ENCODE data around the gene CES4A. TPM values are rescaled to one million over a fixed set of nuclear protein-coding genes. Genes with fewer than 3 reads are reported as not detected.

CES4A gene
- total and polyA plus RNA-seq, 2 of the 13 experiments (the other 11 are each of a cell fraction or from before 2014, with no cell fraction given), result 0.09 to 0.17 TPM

DNA sequence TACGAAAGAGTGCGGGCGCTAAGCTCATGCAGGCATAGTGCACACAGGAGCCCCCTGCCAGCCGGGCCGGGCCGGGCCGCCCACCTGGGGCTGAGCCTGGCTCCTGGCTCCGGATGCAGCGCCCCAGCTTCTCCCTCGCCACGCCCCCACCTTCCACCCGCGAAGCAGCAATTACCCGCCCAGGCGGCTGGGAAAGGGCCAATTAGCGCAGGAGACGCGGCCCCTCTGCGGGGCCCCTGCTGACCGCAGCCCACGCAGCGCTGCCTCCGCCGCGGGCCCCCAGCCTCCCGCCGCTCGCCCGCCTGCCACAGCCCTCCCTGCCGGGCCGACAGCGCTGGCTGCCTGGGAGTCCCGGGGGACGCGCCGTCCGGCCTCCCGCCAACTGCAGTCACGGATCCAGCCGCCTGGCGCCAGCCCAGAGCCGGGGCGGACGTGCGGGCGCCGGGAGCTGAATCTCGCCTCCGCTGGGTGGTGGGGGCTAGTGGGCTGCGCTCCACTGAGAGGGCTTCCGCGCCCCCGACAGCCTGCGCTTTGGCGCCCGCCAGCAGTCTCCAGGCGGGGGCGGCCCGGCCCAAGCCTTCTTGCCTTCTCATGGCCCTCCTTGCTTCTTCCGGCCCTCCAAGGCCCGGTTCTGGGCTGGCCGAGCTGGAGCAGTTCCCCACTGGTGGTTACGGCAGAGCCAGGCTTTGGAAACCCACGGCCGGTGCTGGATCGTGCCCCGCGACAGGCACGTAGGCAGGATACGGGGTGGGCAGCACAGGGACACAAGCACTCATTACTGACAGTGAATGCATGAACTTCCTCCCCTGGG lies 25.6 kb downstream of the CES4A start (continued):
- TF ChIP-seq, protein P1, sequence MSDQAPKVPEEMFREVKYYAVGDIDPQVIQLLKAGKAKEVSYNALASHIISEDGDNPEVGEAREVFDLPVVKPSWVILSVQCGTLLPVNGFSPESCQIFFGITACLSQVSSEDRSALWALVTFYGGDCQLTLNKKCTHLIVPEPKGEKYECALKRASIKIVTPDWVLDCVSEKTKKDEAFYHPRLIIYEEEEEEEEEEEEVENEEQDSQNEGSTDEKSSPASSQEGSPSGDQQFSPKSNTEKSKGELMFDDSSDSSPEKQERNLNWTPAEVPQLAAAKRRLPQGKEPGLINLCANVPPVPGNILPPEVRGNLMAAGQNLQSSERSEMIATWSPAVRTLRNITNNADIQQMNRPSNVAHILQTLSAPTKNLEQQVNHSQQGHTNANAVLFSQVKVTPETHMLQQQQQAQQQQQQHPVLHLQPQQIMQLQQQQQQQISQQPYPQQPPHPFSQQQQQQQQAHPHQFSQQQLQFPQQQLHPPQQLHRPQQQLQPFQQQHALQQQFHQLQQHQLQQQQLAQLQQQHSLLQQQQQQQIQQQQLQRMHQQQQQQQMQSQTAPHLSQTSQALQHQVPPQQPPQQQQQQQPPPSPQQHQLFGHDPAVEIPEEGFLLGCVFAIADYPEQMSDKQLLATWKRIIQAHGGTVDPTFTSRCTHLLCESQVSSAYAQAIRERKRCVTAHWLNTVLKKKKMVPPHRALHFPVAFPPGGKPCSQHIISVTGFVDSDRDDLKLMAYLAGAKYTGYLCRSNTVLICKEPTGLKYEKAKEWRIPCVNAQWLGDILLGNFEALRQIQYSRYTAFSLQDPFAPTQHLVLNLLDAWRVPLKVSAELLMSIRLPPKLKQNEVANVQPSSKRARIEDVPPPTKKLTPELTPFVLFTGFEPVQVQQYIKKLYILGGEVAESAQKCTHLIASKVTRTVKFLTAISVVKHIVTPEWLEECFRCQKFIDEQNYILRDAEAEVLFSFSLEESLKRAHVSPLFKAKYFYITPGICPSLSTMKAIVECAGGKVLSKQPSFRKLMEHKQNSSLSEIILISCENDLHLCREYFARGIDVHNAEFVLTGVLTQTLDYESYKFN (CRISPR knock-in tag; conservative IDR thresholded peaks at IDR 0.05), result no peak
- TF ChIP-seq ZNF652 (CRISPR knock-in tag; IDR thresholded peaks at IDR 0.05; ENCODE audit: borderline replicate concordance, low read depth) (peak; percentile 64; the same call in 1 of the 2 replicates), HNRNPH1 (optimal IDR thresholded peaks at IDR 0.05; ENCODE audit: low read depth, low read length) (no peak), ZNF563 (CRISPR knock-in tag; IDR thresholded peaks at IDR 0.05) (peak; percentile 74; the same call in 1 of the 2 replicates), HDAC2 (CRISPR knock-in tag; IDR thresholded peaks at IDR 0.05) (0 out of 2 replicates have a peak, but pooled peaks have one; percentile 9), ZSCAN20 (CRISPR knock-in tag; IDR thresholded peaks at IDR 0.05; ENCODE audit: borderline replicate concordance) (peak; percentile 83; the same call in 1 of the 2 replicates), TBX2 (CRISPR knock-in tag; IDR thresholded peaks at IDR 0.05; ENCODE audit: borderline replicate concordance) (peak; percentile 60; the same call in 1 of the 2 replicates), KAT7 (CRISPR knock-in tag; IDR thresholded peaks at IDR 0.05; ENCODE audit: borderline replicate concordance) (no peak), ZNF761 (CRISPR knock-in tag; conservative IDR thresholded peaks at IDR 0.05) (0 out of 2 replicates have a peak, but pooled peaks have one; percentile 17), SP4 (CRISPR knock-in tag; IDR thresholded peaks at IDR 0.05) (peak; percentile 14; the same call in 1 of the 2 replicates), ZNF782 (CRISPR knock-in tag; IDR thresholded peaks at IDR 0.05; ENCODE audit: borderline replicate concordance) (0 out of 2 replicates have a peak, but pooled peaks have one; percentile 54), MTA1 (CRISPR knock-in tag; IDR thresholded peaks at IDR 0.05; ENCODE audit: borderline replicate concordance) (peak; percentile 22; the same call in 1 of the 2 replicates), KLF13 (CRISPR knock-in tag; IDR thresholded peaks at IDR 0.05) (no peak), SKI (IDR thresholded peaks at IDR 0.05; ENCODE audit: partially characterized antibody) (peak; percentile 79), ZSCAN31 (CRISPR knock-in tag; IDR thresholded peaks at IDR 0.05; ENCODE audit: low read depth) (peak; percentile 25; the same call in 1 of the 2 replicates), MXI1 (IDR thresholded peaks at IDR 0.05; ENCODE audit: borderline replicate concordance, low read depth, low read length) (peak; percentile 40; the same call in 1 of the 3 replicates), ZNF44 (CRISPR knock-in tag; IDR thresholded peaks at IDR 0.05) (no peak), IKZF4 (CRISPR knock-in tag; IDR thresholded peaks at IDR 0.05; ENCODE audit: borderline replicate concordance, low read depth, not compliant biosample characterization) (peak; percentile 33), ZNF747 (CRISPR knock-in tag; IDR thresholded peaks at IDR 0.05; ENCODE audit: borderline replicate concordance) (peak; percentile 33; the same call in 1 of the 2 replicates), ZNF232 (CRISPR knock-in tag; IDR thresholded peaks at IDR 0.05; ENCODE audit: borderline replicate concordance) (0 out of 2 replicates have a peak, but pooled peaks have one; percentile 7)
- TF ChIP-seq, protein P2, sequence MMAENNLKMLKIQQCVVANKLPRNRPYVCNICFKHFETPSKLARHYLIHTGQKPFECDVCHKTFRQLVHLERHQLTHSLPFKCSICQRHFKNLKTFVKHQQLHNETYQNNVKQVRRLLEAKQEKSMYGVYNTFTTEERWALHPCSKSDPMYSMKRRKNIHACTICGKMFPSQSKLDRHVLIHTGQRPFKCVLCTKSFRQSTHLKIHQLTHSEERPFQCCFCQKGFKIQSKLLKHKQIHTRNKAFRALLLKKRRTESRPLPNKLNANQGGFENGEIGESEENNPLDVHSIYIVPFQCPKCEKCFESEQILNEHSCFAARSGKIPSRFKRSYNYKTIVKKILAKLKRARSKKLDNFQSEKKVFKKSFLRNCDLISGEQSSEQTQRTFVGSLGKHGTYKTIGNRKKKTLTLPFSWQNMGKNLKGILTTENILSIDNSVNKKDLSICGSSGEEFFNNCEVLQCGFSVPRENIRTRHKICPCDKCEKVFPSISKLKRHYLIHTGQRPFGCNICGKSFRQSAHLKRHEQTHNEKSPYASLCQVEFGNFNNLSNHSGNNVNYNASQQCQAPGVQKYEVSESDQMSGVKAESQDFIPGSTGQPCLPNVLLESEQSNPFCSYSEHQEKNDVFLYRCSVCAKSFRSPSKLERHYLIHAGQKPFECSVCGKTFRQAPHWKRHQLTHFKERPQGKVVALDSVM (CRISPR knock-in tag; IDR thresholded peaks at IDR 0.05), result peak; percentile 35; the same call in 1 of the 2 replicates
